RWPE2 (cell line): ENCODE data around the gene DCAF17.
A peak's percentile ranks its signal among the peaks of the same experiment; 100 is the strongest.

Source experiments
- ATAC-seq: fragments of 200-7000 bp; cut with Tn5 transposase; 3 replicates; pipeline ENCODE4 v1.9.1; 2021; ENCODE audit warnings: low read depth
- DNase-seq: peaks from one replicate; pipeline ENCODE4 v3.0.0-alpha.2; 2020; ENCODE audit warnings: low spot score
- H3K27ac ChIP-seq: fragments of 450-650 bp; 2 replicates; pipeline ENCODE4 v1.5.1; 2017; ENCODE audit warnings: mild to moderate bottlenecking; ENCODE audit not compliant: poor library complexity, severe bottlenecking
- H3K27me3 ChIP-seq: fragments of 250-450 bp; sonication (Bioruptor Pico); 2 replicates; pipeline ENCODE4 v1.5.1; 2021; ENCODE audit warnings: mild to moderate bottlenecking, moderate library complexity; ENCODE audit not compliant: insufficient read depth, poor library complexity, severe bottlenecking
- H3K36me3 ChIP-seq: fragments of 250-450 bp; sonication (Bioruptor Pico); 2 replicates; pipeline ENCODE4 v1.5.1; 2020; ENCODE audit warnings: low read depth, mild to moderate bottlenecking, moderate library complexity
- H3K4me1 ChIP-seq: fragments of 250-450 bp; sonication (Bioruptor Pico); 2 replicates; pipeline ENCODE4 v1.5.1; 2021; ENCODE audit warnings: mild to moderate bottlenecking, moderate library complexity; ENCODE audit not compliant: insufficient read depth, poor library complexity, severe bottlenecking
- H3K4me3 ChIP-seq: fragments of 250-450 bp; sonication (Bioruptor Pico); 2 replicates; pipeline ENCODE4 v1.5.1; 2021; ENCODE audit warnings: mild to moderate bottlenecking, moderate library complexity; ENCODE audit not compliant: severe bottlenecking
- H3K9me3 ChIP-seq: fragments of 250-450 bp; sonication (Bioruptor Pico); 2 replicates; pipeline ENCODE4 v1.5.1; 2021; ENCODE audit warnings: mild to moderate bottlenecking, moderate library complexity; ENCODE audit not compliant: severe bottlenecking
- CTCF ChIP-seq: fragments of 450-650 bp; IDR thresholded peaks from one replicate; pipeline ENCODE4 v1.5.1; 2017; ENCODE audit warnings: mild to moderate bottlenecking, moderate library complexity; ENCODE audit not compliant: poor library complexity, severe bottlenecking

The DCAF17 gene

GRCh38 chr2:171516793-171517192, 82.8 kb downstream of the DCAF17 start:
- Histone ChIP-seq H3K36me3 (no peaks in the 10 kb centered on the region), H3K27ac (no peak overlapping the region)
- DNase-seq, result no peak

GRCh38 chr2:171520471-171520870, 86.4 kb downstream of the DCAF17 start:
- TF ChIP-seq CTCF, result no peak

More at GRCh38 chr2:171516793-171517192, 82.8 kb downstream of the DCAF17 start:
- H3K9me3 ChIP-seq, result no peaks in the 10 kb centered on the region
- no peak for ATAC-seq
- TF ChIP-seq CTCF, result no peak
- no peak overlapping the region for H3K4me3 ChIP-seq
- H3K4me1 ChIP-seq, result peaks cover 8% of the 10 kb centered on the region
- no peaks in the 10 kb centered on the region for H3K27me3 ChIP-seq

GRCh38 chr2:171521361-171522051, 87.5 kb downstream of the DCAF17 start:
- H3K4me3 ChIP-seq, result peak overlapping the region; percentile 46
- no peaks in the 10 kb centered on the region for H3K9me3 ChIP-seq
- H3K27ac ChIP-seq, result peak overlapping the region; percentile 35
- DNase-seq (no peak), ATAC-seq (no peak)
- peaks cover 8% of the 10 kb centered on the region for H3K4me1 ChIP-seq
- no peak for TF ChIP-seq CTCF
- no peaks in the 10 kb centered on the region for H3K27me3 ChIP-seq
- H3K36me3 ChIP-seq, result no peaks in the 10 kb centered on the region

More at GRCh38 chr2:171520471-171520870, 86.4 kb downstream of the DCAF17 start:
- Histone ChIP-seq H3K4me1 (peaks cover 16% of the 10 kb centered on the region), H3K9me3 (no peaks in the 10 kb centered on the region), H3K4me3 (no peak overlapping the region), H3K27ac (no peak overlapping the region), H3K36me3 (no peaks in the 10 kb centered on the region), H3K27me3 (no peaks in the 10 kb centered on the region)
- ATAC-seq (no peak), DNase-seq (no peak)

GRCh38 chr2:171522052-171522787, 88.2 kb downstream of the DCAF17 start, which contains the start of gene CYBRD1:
Gene CYBRD1, plus strand, starts transcription at chr2:171522474. Its CDS starts 72 bp downstream, at chr2:171522546.
- Histone ChIP-seq H3K4me3 (peak within 1 kb of the TSS; percentile 46), H3K27me3 (no peaks in the 10 kb centered on the region), H3K4me1 (peaks cover 8% of the 10 kb centered on the region), H3K9me3 (no peaks in the 10 kb centered on the region), H3K27ac (peak within 1 kb of the TSS; percentile 35), H3K36me3 (no peaks in the 10 kb centered on the region)
- DNase-seq (peak; percentile 73), ATAC-seq (peak; percentile 58)
- peak; percentile 16 for TF ChIP-seq CTCF
